ENCODE results near the gene ECD.

ECD gene

DNA sequence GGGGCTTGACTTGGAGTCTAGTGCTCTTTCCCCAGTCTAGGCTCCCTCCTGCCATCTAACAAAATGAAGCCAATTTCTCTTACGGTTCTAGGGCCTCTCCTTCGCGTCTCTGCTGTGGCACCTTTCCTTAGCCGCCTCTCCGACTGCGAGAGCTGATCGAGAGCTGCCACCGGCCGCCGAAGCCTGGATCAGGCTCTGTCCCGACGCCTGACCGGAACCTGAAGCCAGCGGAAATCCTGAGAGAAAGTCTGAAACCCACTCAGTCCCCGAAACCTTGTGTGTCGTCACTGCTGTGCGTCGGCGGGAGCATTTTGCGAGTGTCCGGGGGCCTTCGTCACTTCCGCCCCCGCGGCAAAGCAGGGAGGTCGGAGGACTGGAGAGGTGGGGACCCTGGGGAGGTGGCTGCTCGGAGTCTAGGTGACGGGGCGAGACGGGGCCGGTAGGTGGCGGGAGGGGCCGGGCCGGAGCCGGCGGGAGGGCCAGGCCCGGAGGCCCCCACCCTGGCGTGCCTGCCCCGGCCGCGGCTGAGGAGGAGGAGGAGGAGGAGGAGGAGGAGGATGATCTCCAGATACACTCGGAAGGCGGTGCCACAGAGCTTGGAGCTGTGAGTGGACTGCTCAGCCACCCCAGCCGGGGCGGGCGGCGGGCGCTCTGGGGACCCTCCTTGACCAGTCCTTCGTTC is at the start of gene ECD, which contains the start of gene FAM149B1:
Gene ECD, minus strand, starts transcription at position 226 of the 682 bp plus-strand sequence. CDS start 4,071 bp downstream, outside the sequence.
Gene FAM149B1, plus strand, starts transcription at position 337 of the 682 bp plus-strand sequence. Its CDS starts 221 bp downstream, at position 558.
- in situ Hi-C loops (cut with HindIII; ENCODE audit: low sequenced_read_pairs): no loop called here

DNA sequence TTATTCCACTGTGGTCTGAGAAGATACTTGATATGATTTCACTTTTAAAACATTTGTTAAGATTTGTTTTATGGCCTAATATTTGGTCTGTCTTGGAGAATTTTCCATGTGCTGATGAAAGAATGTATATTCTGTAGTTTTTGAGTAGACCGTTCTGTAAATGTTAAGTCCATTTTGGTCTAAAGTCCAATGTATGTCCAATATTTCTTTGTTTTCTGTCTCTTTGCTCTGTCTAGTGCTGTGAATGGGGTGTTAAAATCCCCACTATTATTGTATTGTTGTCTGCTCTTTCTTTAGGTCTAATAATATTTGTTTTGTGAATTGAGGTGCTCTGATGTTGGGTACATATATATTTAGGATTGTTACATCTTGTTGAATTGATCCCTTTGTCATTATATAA is 47.9 kb upstream of the ECD start:
- in situ Hi-C loops (cut with HindIII; ENCODE audit: low sequenced_read_pairs): no loop called here

DNA sequence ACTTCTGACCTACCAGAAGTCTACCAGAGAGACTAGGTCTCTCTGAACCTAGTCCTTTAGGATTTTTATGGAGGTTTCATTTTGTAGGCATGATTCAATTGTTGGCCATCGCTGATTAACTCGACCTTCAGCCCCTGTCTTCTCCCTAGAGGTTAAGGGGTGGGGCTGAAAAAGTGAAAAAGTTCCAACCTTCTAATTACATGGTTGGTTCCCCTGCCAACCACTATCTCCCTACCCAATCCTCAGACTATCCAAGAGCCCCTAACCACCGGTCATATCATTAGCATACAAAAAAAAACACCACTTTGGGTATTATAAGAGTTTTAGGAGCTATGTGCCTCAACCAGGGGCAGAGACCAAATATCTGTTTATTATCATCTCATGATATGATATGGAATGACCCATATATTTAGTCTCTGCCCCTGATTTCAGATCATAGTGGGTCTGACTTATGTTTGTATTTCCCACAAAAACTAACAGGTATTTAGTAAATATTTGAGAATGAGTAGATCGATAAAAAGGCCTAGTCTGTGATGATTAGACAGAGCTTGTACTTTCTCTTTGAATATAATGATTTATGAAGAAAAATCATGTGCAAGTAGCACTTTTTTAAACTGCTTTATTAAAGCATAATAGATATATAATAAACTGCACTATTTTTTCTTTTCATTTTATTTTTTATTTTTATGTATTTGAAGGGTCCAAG is 43.5 kb upstream of the ECD start:
- in situ Hi-C loops (cut with HindIII; ENCODE audit: low sequenced_read_pairs): no loop called here

DNA sequence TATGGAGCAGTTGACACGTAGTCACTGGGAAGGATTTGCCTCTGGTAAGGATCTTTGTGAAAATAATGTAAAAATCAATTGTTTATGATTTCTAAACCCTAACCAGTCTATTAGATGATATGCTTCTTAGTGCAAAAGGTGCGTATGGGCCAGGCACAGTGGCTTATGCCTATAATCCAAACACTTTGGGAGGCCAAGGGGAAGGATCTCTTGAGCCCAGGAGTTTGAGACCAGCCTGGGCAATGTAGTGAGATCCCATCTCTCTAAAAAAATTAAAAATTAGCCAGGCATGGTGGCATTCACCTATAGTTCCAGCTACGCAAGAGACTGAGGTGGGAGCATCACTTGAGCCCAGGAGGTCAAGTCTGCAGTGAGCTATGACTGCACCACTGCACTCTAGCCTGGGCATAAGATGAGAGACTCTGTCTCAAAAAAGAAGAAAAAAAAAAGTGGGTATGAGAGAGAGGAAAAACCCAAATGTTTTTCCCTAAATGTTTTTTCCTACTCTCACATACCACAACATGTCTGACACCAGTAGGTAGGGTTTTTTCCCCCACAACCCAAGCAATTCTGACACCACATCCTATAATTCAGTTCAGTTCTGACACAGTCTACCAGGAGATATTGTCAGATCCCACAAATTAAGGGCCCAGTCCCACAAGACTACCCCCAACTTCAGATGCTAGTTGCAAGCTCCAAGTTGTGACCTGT is 42.7 kb upstream of the ECD start:
- in situ Hi-C loops (cut with HindIII; ENCODE audit: low sequenced_read_pairs): no loop called here

DNA sequence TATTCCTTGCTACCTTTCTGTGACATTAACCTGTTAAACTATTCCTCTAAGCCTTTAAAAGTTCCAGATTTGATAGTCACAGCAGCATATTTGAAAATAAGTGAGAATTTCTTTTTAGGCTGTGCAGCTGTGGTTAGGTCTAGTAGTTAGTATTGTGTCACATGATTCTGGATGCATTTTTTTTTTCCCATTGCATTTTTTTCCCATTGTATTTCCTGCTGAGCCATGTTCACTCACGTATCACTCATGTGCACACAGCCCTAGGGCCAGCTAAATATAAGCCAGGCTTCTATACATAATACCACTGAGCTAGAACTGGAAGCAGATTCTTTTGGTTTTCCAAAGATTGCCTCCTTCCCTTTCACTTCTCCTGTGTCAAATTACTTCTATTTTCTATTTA is 41.9 kb upstream of the ECD start:
- in situ Hi-C loops (cut with HindIII; ENCODE audit: low sequenced_read_pairs): no loop called here

DNA sequence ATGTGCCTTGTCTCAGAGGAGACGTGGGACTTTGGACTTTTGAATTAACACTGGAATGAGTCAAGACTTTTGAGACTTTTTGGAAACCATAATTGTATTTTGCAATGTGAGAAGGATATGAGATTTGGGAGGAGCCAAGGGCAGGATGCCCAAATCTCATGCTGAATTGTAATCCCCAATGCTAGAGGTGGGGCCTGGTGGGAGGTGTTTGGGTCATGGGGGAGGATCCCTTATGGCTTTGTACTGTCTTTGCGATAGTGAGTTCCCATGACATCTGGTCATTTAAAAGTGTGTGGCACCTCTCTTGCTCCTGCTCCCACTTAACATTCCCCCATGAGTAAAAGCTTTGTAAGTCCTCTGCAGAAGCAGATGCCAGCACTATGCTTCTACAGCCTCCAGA is 40.1 kb upstream of the ECD start:
- in situ Hi-C loops (cut with HindIII; ENCODE audit: low sequenced_read_pairs): no loop called here

DNA sequence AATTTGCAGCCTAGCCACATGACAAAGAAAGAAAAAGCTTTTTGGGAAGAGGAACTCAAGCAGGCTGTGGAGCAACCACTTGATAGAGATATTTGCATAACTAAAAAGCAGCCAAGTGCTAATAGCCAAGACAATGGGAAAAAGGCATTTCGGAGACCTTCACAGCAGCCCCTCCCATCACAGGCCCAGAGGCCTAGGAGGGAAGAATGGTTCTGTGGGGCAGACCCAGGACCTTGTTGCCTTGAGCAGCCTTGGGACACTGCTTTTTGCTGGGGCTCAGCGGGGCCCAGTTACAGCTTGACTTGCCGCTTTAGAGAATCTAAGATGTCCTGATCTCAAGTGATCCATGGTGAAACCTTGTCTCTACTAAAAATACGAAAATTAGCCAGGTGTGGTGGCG is 38.6 kb upstream of the ECD start:
- in situ Hi-C loops (cut with HindIII; ENCODE audit: low sequenced_read_pairs): no loop called here

DNA sequence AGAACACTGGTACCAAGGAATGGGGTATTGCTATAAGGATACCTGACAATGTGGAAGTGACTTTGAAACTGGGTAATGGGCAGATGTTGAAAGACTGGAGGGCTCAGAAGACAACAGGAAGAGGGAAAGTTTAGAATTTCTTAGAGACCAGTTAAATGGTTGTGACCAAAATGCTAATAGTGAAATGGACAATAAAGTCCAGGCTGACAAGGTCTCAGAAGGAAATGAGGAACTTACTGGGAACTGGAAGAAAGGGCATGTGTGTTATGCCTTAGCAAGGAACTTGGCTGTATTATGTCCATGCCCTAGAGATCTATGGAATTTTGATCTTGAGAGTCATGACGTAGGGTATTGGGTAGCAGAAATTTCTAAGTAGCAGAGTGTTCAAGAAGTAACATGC is 38.1 kb upstream of the ECD start:
- in situ Hi-C loops (cut with HindIII; ENCODE audit: low sequenced_read_pairs): no loop called here

DNA sequence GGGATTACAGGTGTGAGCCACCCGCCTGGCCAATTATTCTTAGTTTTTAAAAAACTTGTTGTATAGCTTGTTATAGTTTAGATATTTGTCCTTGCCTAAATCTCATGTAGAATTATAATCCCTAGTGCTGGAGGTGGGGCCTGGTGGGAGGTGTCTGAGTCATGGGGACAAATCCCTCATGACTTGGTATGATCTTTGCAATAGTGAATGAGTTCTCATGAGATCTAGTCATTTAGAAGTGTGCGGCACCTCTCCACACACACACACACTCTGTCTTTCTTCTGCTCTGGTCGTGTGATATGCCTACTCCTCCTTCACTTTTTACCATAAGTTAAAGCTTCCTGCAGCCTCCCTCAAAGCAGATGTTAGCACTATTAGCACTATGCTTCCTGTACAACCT is 37.3 kb upstream of the ECD start:
- in situ Hi-C loops (cut with HindIII; ENCODE audit: low sequenced_read_pairs): no loop called here

DNA sequence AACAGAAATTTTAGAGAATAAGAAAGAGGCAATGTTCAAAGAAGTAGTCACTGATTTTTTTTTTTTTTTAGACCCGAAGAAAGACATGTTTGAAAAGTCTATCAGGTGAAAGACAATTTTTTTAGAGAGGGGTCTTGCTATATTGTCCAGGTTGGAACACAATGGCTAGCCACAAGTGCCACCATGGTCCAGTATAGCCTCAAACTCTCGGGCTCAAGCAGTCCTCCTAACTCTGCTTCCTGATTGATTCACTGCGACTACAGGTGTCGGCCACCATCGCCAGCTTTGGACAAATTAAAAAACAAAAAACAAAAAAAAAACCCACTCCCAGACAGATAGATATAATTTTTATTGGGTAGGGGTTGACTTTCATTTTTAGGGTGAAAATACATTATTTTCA is 22.4 kb upstream of the ECD start:
- in situ Hi-C loops (cut with HindIII; ENCODE audit: low sequenced_read_pairs): no loop called here

DNA sequence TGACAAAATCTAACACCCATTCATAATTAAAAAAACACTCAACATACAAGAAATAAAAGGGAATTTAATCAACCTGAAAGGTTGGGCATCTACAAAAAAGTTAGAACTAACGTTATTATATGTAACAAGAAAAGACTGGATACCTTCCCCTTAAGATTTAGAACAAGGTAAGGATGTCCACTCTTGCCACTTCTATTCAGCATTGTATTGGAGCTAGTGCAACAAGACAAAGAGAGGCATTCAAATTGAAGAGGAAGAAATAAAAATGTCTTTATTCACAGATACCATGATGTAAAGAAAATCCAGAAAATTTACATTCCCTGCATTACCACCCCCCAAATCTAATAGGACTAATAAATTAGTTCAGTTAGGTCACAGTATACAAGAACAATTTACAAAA is 18.5 kb upstream of the ECD start:
- in situ Hi-C loops (cut with HindIII; ENCODE audit: low sequenced_read_pairs): no loop called here

DNA sequence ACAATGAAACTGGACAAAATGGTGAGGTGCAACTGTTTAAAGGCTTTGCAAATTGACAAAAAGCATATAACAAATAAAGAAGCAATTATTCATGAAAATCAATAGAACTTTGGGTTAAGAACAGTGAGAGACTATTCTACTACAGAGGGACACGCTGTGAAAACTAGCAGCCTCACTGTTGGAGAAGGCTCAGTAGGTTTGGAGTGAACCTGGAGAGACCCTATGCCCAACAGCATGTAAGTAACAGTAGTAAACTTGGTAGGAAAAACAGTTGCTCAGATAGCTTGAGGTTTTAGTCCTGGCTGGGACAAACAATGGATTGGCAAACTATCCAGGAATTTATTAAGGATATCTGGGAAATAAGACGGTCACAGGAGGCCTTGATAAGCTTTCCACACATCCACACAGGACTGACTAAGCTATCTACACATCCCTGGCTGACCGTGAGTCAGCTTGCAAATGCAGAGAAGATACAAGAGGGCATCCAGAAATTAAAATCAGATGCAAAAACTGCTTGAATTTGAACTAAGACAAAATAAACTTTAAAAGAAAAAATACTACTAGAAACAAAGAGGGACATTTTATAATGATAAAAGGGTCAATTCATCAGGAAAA is 16.0 kb upstream of the ECD start:
- in situ Hi-C loops (cut with HindIII; ENCODE audit: low sequenced_read_pairs): no loop called here

DNA sequence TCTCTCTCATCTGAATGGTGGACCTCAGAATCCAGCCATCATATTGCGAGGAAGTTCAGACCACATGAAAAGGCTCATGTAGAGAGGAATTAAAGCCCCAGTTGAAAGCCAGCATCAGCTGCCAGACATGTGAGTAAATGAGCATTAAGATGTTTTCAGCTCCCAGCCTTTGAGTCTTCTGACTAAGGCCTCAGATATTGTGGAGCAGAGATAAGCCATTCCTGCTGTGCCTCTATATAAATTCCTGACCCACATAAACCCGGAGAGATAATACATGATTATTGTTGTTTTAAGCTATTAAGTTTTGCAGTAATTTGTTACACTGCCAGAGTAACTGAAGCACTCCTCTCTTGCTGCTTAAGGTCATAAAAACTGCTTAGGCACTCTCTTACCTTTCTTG is 14.8 kb upstream of the ECD start:
- in situ Hi-C loops (cut with HindIII; ENCODE audit: low sequenced_read_pairs): no loop called here

DNA sequence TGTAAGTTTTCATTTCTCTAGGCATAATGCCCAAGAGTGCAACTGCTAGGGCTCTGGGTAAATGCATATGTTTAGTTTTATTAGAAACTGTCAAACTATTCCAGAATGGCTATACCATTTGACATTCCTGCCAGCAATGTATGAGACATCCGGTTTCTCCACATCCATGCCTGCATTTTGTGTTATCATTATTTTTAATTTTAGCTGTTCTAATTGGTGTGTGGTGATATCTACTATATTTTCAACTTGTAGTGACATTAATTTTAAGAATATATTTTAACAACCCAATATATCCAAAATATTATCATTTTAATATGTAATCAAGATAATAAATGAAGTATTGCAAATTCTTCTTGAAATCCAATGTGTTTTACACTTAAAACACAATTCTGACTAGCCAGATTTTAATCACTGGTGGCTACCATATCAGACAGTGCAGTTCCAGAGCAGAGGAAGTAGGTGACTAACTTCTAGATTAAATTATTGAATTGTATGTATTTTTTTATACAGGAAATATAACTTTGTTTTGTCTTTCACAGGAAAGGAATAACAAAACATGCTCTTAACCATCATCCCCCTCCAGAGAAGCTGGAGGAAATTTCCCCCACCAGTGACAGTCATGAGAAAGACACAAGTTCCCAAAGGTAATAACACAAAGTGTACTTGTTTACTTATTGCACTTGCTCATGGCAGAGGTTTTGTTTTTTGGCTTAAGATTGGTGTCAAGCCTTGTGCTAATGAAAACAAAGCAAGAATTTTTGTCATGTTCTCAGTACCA is 6.5 kb upstream of the ECD start:
- in situ Hi-C loops (cut with HindIII; ENCODE audit: low sequenced_read_pairs): no loop called here

DNA sequence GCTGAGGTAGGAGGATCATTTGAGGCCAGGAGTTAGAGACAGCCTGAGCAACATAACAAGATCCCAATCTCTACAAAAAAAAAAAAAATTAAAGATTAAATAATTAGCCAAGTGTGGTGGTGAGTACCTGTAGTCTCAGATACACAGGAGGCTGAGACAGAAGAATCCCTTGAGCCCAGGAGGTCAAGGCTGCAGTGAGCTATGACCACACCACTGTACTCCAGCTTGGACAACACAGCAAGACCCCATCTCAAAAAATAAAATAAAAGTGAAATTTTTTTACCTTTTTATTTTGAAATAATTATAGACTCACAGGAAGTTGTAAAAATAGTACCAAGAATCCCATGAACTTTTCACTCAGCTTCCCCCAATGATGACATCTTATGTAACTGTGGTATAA is 5.1 kb upstream of the ECD start:
- in situ Hi-C loops (cut with HindIII; ENCODE audit: low sequenced_read_pairs): no loop called here

DNA sequence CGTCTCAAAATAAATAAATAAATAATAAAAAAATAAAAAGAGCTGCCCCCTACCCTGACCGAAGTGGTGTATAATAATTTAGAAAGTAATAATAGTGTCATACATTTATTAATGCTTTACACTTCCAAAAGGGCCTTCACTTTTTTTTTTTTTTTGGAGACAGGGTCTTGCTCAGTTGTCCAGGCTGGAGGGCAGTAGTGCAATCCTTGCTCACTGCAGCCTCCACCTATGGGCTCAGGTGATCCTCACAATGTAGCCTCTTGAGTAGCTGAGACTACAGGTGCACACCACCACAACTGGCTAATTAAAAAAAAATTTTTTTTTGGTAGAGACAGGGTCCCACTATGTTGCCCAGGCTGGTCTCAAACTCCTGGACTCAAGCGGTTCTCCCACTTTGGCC is 1.5 kb upstream of the ECD start:
- in situ Hi-C loops (cut with HindIII; ENCODE audit: low sequenced_read_pairs): no loop called here

DNA sequence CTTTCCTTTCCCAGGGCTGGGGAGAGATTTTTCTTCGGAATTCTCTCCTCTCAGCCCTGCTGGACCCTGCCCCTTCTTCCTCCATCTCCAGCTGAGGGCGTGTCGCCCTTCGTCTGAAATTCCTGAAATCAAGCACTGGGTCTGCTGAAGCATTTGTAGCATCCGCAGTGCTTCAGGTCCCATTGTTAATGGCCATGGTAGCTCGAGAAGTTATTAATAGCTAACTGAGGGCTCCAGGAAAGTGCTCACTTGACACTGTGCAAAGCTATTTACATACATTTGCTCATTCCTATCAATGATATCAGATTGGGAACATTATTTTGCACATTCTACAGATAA is 626 bp upstream of the ECD start:
- in situ Hi-C loops (cut with HindIII; ENCODE audit: low sequenced_read_pairs): no loop called here

DNA sequence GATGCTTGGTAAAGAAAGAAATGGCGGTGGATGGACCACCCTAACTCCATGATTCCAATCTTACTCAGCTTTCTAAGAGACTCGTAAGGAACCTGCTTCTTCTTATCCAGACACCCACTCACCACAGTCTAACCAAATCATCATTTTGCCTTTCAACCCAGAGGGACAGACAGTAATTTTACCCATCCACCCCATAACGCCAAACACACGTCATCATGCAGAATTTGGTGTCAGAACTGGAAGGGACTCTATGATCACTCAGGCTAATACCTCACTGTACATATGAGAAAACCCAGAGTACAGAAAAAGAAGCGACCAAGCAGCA is 388 bp downstream of the ECD start:
- in situ Hi-C loops (cut with HindIII; ENCODE audit: low sequenced_read_pairs): no loop called here

DNA sequence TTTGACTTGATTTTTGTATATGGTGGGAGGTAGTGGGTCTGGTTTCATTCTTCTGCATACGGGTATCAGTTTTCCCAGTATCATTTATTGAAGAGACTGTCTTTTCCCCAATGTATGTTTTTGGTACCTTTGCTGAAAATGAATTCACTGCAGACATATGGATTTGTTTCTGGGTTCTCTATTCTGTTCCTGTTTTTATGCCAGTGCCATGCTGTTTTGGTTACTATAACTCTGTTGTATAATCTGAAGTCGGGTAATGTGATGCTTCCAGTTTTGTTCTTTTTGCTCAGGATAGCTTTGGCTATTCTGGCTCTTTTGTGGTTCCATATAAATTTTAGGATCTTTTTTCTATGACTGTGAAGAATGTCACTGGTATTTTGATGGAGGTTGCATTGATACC is 836 bp downstream of the ECD start:
- in situ Hi-C loops (cut with HindIII; ENCODE audit: low sequenced_read_pairs): no loop called here

DNA sequence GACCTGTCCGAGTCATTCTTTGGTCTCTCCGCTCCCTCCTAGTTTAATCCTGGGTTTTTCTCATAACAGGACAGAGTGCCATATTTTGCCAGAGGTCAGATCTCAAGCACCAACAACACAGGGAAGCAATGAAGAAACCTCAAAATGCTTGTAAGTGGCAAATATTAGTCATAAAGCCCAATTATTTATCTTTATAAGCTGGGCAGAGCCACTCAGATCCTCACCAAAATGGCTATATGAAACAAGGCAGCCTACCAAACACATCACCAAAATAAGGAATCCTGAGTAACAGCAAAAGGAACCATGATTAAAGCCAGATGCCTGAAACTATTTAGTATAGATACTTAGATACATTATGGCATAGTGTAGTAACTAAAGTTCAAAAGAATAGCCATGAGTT is 4.7 kb downstream of the ECD start:
- in situ Hi-C loops (cut with HindIII; ENCODE audit: low sequenced_read_pairs): no loop called here

DNA sequence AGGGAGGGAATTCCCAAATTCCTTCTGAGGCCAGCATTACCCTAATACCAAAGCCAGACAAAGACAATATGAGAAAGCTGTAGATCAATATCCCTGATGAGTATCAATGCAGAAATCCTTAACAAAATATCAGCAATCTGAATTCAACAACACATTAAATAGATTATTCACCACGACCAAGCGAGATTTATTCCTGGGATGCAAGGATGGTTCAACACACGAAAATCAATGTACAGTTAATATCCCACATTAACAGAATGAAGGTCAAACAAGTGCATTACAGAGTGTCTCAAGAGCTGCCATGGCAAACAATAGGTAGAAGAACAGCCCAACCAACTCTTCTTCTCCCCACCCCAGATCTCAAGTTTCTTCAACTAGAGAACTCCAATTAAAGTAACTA is 6.1 kb downstream of the ECD start:
- in situ Hi-C loops (cut with HindIII; ENCODE audit: low sequenced_read_pairs): no loop called here
